Endothelial cell of umbilical vein (primary cell): ENCODE measurements around the gene ERVK3-1. TPM values are rescaled to one million over a fixed set of nuclear protein-coding genes. Genes with fewer than 3 reads are reported as not detected.

Experiments used
- BruUV-seq: library from RNA; stranded (reverse); fragments of 400-500 nt; replicated peaks from 2 replicates; lab custom pipeline; 2021; lab: Mats Ljungman, UMichigan
- CTCF ChIA-PET: fragments of 300-600, 350-600 bp; sonication (Branson Sonifier 250); formaldehyde crosslinking; loops from one replicate; lab custom pipeline; 2021; ENCODE audit warnings: antibody characterized with exemption, inconsistent platforms; lab: Charles Lee
- POLR2A ChIA-PET: fragments of 300-600, 350-600 bp; sonication (Branson Sonifier 250); formaldehyde crosslinking; loops from one replicate; lab custom pipeline; 2021; ENCODE audit warnings: antibody characterized with exemption, inconsistent platforms; lab: Charles Lee
- DNase-seq: peaks from one replicate; pipeline ENCODE4 v3.0.0-alpha.2; 2011; ENCODE audit warnings: low read depth, low spot score
- FAIRE-seq: peaks from 2 replicates; lab custom pipeline; 2011; peaks lifted over from hg19 to GRCh38; lab: Jason Lieb, UNC
- H2AFZ ChIP-seq: 2 replicates; pipeline ENCODE4 v1.6.0; 2012; ENCODE audit warnings: low read depth, low read length, control low read depth, inconsistent platforms
- H3K27ac ChIP-seq: 2 replicates; pipeline ENCODE4 v1.5.1; 2011; ENCODE audit warnings: low read depth, mild to moderate bottlenecking, control low read depth, low read length, moderate library complexity; ENCODE audit not compliant: insufficient read depth
- H3K27me3 ChIP-seq, 2 experiments: 2 replicates each; pipeline versions ENCODE4 v1.6.0 to v1.6.1; 2011; ENCODE audit warnings: low read length in 2 of 2, mixed read lengths in 1 of 2; ENCODE audit not compliant: control insufficient read depth in 2 of 2, insufficient read depth in 2 of 2
- H3K36me3 ChIP-seq, 2 experiments: 2 replicates in 1 of 2; 3 replicates in 1 of 2; pipeline ENCODE4 v1.5.1; 2011; ENCODE audit warnings: low read length in 2 of 2, mild to moderate bottlenecking in 1 of 2, moderate library complexity in 1 of 2; ENCODE audit not compliant: control insufficient read depth in 2 of 2, insufficient read depth in 2 of 2; ENCODE audit errors: extremely low read depth in 1 of 2
- H3K4me1 ChIP-seq: 3 replicates; pipeline ENCODE4 v1.5.1; 2011; ENCODE audit warnings: mild to moderate bottlenecking, low read length; ENCODE audit not compliant: control insufficient read depth, insufficient read depth; ENCODE audit errors: extremely low read depth
- H3K4me2 ChIP-seq: 2 replicates; pipeline ENCODE4 v1.6.1; 2011; ENCODE audit warnings: low read length, control low read depth, mixed read lengths; ENCODE audit not compliant: insufficient read depth
- H3K4me3 ChIP-seq, 3 experiments: fragments of 200-600 bp in 1 of 3; sonication (generic), shearing (Covaris generic) in 1 of 3; replicated peaks in 1 of 3; 2 replicates each; pipeline ENCODE4 v1.5.1; 2011 to 2016; ENCODE audit warnings: control low read depth in 3 of 3, low read length in 3 of 3, mild to moderate bottlenecking in 2 of 3, inconsistent platforms in 1 of 3, low read depth in 1 of 3, moderate library complexity in 1 of 3; ENCODE audit not compliant: insufficient read depth in 1 of 3
- H3K79me2 ChIP-seq: 2 replicates; pipeline ENCODE4 v1.6.0; 2012; ENCODE audit warnings: low read length, inconsistent platforms; ENCODE audit not compliant: control insufficient read depth, insufficient read depth
- H3K9ac ChIP-seq: replicated peaks from 2 replicates; pipeline ENCODE3; 2011; ENCODE audit warnings: low read length, control low read depth; ENCODE audit not compliant: insufficient read depth; ENCODE audit errors: extremely low read depth
- H3K9me1 ChIP-seq: replicated peaks from 3 replicates; pipeline ENCODE4 v1.6.0; 2011; ENCODE audit warnings: mild to moderate bottlenecking, low read length; ENCODE audit not compliant: control insufficient read depth, insufficient read depth; ENCODE audit errors: extremely low read depth
- H3K9me3 ChIP-seq: replicated peaks from 2 replicates; pipeline ENCODE4 v1.5.1; 2012; ENCODE audit warnings: low read length, inconsistent platforms; ENCODE audit not compliant: control insufficient read depth, insufficient read depth
- H4K20me1 ChIP-seq: replicated peaks from 2 replicates; pipeline ENCODE3; 2011; ENCODE audit warnings: mild to moderate bottlenecking, low read length; ENCODE audit not compliant: control insufficient read depth, insufficient read depth; ENCODE audit errors: extremely low read depth
- EZH2 ChIP-seq: IDR thresholded peaks from 2 replicates; pipeline ENCODE4 v1.6.1; 2012; ENCODE audit warnings: borderline replicate concordance, low read depth, mild to moderate bottlenecking, moderate library complexity, low read length, inconsistent platforms; ENCODE audit not compliant: severe bottlenecking
- FOS ChIP-seq: IDR thresholded peaks from 2 replicates; pipeline ENCODE4 v1.6.1; 2011; ENCODE audit warnings: mild to moderate bottlenecking, low read length, moderate library complexity, borderline replicate concordance; ENCODE audit not compliant: insufficient read depth
- GATA2 ChIP-seq: IDR thresholded peaks from 2 replicates; pipeline ENCODE4 v1.7.0; 2011; ENCODE audit warnings: low read depth, mild to moderate bottlenecking, moderate library complexity, mixed read lengths, low read length; ENCODE audit not compliant: insufficient read length, insufficient read depth
- JUN ChIP-seq: IDR thresholded peaks from 2 replicates; pipeline ENCODE4 v1.6.1; 2011; ENCODE audit warnings: borderline replicate concordance, low read depth; ENCODE audit not compliant: insufficient read length, insufficient read depth
- MYC ChIP-seq: IDR thresholded peaks from one replicate; pipeline ENCODE4 v1.6.1; 2011; ENCODE audit warnings: mild to moderate bottlenecking, low read depth, low read length
- POLR2A ChIP-seq: IDR thresholded peaks from 2 replicates; pipeline ENCODE4 v1.6.1; 2012; ENCODE audit warnings: low read depth, mild to moderate bottlenecking, control low read depth, low read length
- POLR2AphosphoS5 ChIP-seq: IDR thresholded peaks from 2 replicates; pipeline ENCODE4 v1.6.1; 2012; ENCODE audit warnings: low read depth, mild to moderate bottlenecking, control low read depth, low read length, moderate library complexity; ENCODE audit not compliant: insufficient read depth
- dilution Hi-C: fragments of 300-500 bp; cut with MboI; formaldehyde crosslinking; loops from one replicate; pipeline ENCODE4 v1.15.0; 2019; ENCODE audit warnings: low sequenced_read_pairs; ENCODE audit not compliant: extremely low pct_ligation_motif_present
- intact Hi-C: fragments of 100-400 bp; cut with micrococcal nuclease; formaldehyde crosslinking; loops from one replicate; pipeline ENCODE4 v1.10.0; 2022
- polyA plus RNA-seq, 4 experiments: library from polyadenylated mRNA; depleted of rRNA in 3 of 4; stranded (reverse) in 3 of 4; unstranded in 1 of 4; fragments of >200 nt; gene quantifications; 2 replicates each; pipeline versions ENCODE4 v1.2.1 to v1.2.3, GENCODE V29; 2011 to 2012; ENCODE audit warnings: missing spikeins in 1 of 4
- total RNA-seq: library from RNA; stranded (reverse); gene quantifications from 2 replicates; pipeline ENCODE4 v1.2.3, GENCODE V29; 2021
- TF ChIP-seq, protein P1 (sequence below): IDR thresholded peaks from 2 replicates; pipeline ENCODE4 v1.6.1; 2011; ENCODE audit not compliant: insufficient read depth, insufficient read length
- TF ChIP-seq, protein P2 (sequence below), 2 donors: IDR thresholded peaks; 1 replicate in 1 of 2; 2 replicates in 1 of 2; pipeline ENCODE4 v1.5.1; 2011; ENCODE audit warnings: low read length in 2 of 2, mild to moderate bottlenecking in 2 of 2, moderate library complexity in 2 of 2, control low read depth in 1 of 2, inconsistent platforms in 1 of 2, low read depth in 1 of 2; ENCODE audit not compliant: insufficient read depth in 1 of 2; ENCODE audit errors: extremely low read depth in 1 of 2

Gene ERVK3-1
- total and polyA plus RNA-seq, 2 donors (not counting 3 experiments of a cell fraction or from before 2014, with no cell fraction given), result 25.8 to 29.3 TPM

DNA sequence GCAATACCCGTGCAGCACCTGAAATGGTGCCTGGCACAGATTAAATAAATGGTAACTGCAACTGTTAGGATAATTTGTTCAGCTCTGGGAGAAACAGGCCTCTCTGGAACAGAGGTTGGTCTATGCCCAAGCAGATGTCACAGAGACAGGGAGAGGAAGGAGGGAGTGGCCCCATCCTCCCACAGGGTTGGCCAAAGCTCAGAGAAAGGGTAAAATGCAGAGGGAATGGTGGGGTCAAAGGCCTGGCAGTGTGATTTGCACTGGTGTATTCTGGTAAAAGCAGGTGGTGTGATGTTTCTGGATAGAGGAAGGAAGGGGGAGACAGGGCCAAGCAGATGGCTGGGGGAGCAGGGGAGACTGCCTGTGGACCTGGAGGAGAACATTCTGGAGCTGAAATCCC lies 31.0 kb downstream of the ERVK3-1 start:
- no peak for TF ChIP-seq EZH2
- H3K36me3 ChIP-seq, result peaks cover 0 to 22% of the 10 kb centered on the region in 2 experiments
- intact Hi-C loops, result no loop called here
- H3K4me1 ChIP-seq, result no peaks in the 10 kb centered on the region
- no peak overlapping the region for H3K9ac ChIP-seq
- no peaks in the 10 kb centered on the region for H4K20me1 ChIP-seq
- H3K27me3 ChIP-seq, result no peaks in the 10 kb centered on the region
- BruUV-seq, result no TSS peak
- no peak overlapping the region for H3K4me2 ChIP-seq
- no peaks in the 10 kb centered on the region for H3K9me1 ChIP-seq
- no peak for DNase-seq
- POLR2A ChIA-PET, result no interaction called here
- peaks cover 2% of the 10 kb centered on the region for H3K9me3 ChIP-seq
- H3K79me2 ChIP-seq, result no peaks in the 10 kb centered on the region
- no peak overlapping the region for H2AFZ ChIP-seq
- CTCF ChIA-PET, result no interaction called here
- FAIRE-seq, result no peak
- dilution Hi-C loops, result no loop called here
- H3K27ac ChIP-seq, result no peak overlapping the region
- H3K4me3 ChIP-seq, result no peak overlapping the region

DNA sequence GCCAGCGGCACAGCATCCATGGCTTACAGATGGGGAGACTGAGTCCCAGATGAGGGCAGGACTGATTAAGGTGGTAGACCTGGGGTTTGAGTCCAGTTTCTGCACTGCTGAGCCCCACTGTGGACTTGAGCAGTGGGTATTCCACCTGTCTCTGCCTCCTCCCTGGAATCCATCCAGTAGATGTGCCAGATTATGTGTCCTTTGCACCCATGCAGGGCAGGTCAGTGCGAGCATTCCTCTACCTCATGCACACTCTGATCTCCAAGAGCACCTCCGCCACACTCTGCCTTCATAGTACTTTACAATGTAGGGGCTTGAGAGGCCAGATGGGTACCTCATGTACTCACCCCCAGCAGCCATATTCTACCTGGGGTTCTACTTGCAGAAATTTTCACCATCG lies 31.6 kb downstream of the ERVK3-1 start:
- POLR2A ChIA-PET, result no interaction called here

More for the DNA sequence above, 31.6 kb downstream of the ERVK3-1 start:
- dilution Hi-C loops (no loop called here), intact Hi-C loops (no loop called here)
- peaks cover 0 to 22% of the 10 kb centered on the region in 2 experiments for H3K36me3 ChIP-seq
- H3K27me3 ChIP-seq, result no peaks in the 10 kb centered on the region
- no peak overlapping the region for H2AFZ ChIP-seq
- H3K9me3 ChIP-seq, result peaks cover 2% of the 10 kb centered on the region
- no peak for TF ChIP-seq EZH2
- TF ChIP-seq, protein P1, sequence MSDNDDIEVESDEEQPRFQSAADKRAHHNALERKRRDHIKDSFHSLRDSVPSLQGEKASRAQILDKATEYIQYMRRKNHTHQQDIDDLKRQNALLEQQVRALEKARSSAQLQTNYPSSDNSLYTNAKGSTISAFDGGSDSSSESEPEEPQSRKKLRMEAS, result no peak
- no peak for TF ChIP-seq JUN
- no peak for TF ChIP-seq MYC
- TF ChIP-seq POLR2AphosphoS5, result no peak
- TF ChIP-seq, protein P2, sequence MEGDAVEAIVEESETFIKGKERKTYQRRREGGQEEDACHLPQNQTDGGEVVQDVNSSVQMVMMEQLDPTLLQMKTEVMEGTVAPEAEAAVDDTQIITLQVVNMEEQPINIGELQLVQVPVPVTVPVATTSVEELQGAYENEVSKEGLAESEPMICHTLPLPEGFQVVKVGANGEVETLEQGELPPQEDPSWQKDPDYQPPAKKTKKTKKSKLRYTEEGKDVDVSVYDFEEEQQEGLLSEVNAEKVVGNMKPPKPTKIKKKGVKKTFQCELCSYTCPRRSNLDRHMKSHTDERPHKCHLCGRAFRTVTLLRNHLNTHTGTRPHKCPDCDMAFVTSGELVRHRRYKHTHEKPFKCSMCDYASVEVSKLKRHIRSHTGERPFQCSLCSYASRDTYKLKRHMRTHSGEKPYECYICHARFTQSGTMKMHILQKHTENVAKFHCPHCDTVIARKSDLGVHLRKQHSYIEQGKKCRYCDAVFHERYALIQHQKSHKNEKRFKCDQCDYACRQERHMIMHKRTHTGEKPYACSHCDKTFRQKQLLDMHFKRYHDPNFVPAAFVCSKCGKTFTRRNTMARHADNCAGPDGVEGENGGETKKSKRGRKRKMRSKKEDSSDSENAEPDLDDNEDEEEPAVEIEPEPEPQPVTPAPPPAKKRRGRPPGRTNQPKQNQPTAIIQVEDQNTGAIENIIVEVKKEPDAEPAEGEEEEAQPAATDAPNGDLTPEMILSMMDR (IDR thresholded peaks at IDR 0.05; ENCODE audit: extremely low read depth in 1 of 2, insufficient read depth in 1 of 2, low read depth in 1 of 2, low read length in 2 of 2), result no peak
- no peak for TF ChIP-seq POLR2A
- TF ChIP-seq GATA2, result no peak
- no peak for TF ChIP-seq FOS
- H3K4me3 ChIP-seq, result no peak overlapping the region
- CTCF ChIA-PET, result no interaction called here
- H3K4me1 ChIP-seq, result no peaks in the 10 kb centered on the region
- no peak overlapping the region for H3K27ac ChIP-seq
- no TSS peak for BruUV-seq
- H3K79me2 ChIP-seq, result no peaks in the 10 kb centered on the region
- H3K4me2 ChIP-seq, result no peak overlapping the region
- no peaks in the 10 kb centered on the region for H4K20me1 ChIP-seq
- no peaks in the 10 kb centered on the region for H3K9me1 ChIP-seq
- DNase-seq (no peak), FAIRE-seq (no peak)
- no peak overlapping the region for H3K9ac ChIP-seq
